HK-2 (cell line): Measurements from ENCODE around the gene B4GALT5.
A peak's percentile ranks its signal among the peaks of the same experiment; 100 is the strongest.
"Not testable (repeated sequence)": the region's sequence is repeated elsewhere in the genome, so short reads cannot be mapped to it uniquely, and the experiment has no call there.

Source experiments
- DNase-seq: peaks from one replicate; pipeline ENCODE4 v3.0.0-alpha.2; 2018; ENCODE audit not compliant: unreplicated experiment

The B4GALT5 gene

GRCh38 chr20:49729780-49730179 lies 16.1 kb upstream of the B4GALT5 start:
- DNase-seq = no peak

GRCh38 chr20:49727894-49728885 lies 14.5 kb upstream of the B4GALT5 start:
- no peak for DNase-seq

GRCh38 chr20:49727478-49727877 lies 13.8 kb upstream of the B4GALT5 start:
- DNase-seq = no peak

- DNase-seq = no peak
Observed at GRCh38 chr20:49725694-49726093, 12.0 kb upstream of the B4GALT5 start.

GRCh38 chr20:49725224-49725606 lies 11.5 kb upstream of the B4GALT5 start:
- DNase-seq = not testable (repeated sequence)

GRCh38 chr20:49724408-49725223 lies 10.9 kb upstream of the B4GALT5 start:
- peak; percentile 32 for DNase-seq

GRCh38 chr20:49723758-49724157 lies 10.1 kb upstream of the B4GALT5 start:
- DNase-seq = not testable (repeated sequence)

- not testable (repeated sequence) for DNase-seq
Observed at GRCh38 chr20:49721326-49721725, 7.6 kb upstream of the B4GALT5 start.

GRCh38 chr20:49715466-49715865 lies 1.8 kb upstream of the B4GALT5 start:
- no peak for DNase-seq

GRCh38 chr20:49712996-49713752 lies 504 bp downstream of the B4GALT5 start:
- DNase-seq = peak; percentile 53

GRCh38 chr20:49712646-49712995 lies 1.1 kb downstream of the B4GALT5 start:
- no peak for DNase-seq

GRCh38 chr20:49712118-49712517 lies 1.6 kb downstream of the B4GALT5 start:
- no peak for DNase-seq

GRCh38 chr20:49711667-49711987 lies 2.1 kb downstream of the B4GALT5 start:
- no peak for DNase-seq

- DNase-seq = no peak
Observed at GRCh38 chr20:49710971-49711666, 2.6 kb downstream of the B4GALT5 start.

GRCh38 chr20:49707118-49707517 lies 6.6 kb downstream of the B4GALT5 start:
- no peak for DNase-seq

GRCh38 chr20:49706630-49707091 lies 7.0 kb downstream of the B4GALT5 start:
- DNase-seq = no peak

GRCh38 chr20:49705893-49706292 lies 7.8 kb downstream of the B4GALT5 start:
- DNase-seq = not testable (repeated sequence)

GRCh38 chr20:49705358-49705757 lies 8.3 kb downstream of the B4GALT5 start:
- DNase-seq = no peak

- no peak for DNase-seq
Observed at GRCh38 chr20:49704932-49705336, 8.7 kb downstream of the B4GALT5 start.

- no peak for DNase-seq
Observed at GRCh38 chr20:49701916-49702315, 11.8 kb downstream of the B4GALT5 start.

GRCh38 chr20:49701241-49701790 lies 12.4 kb downstream of the B4GALT5 start:
- no peak for DNase-seq
